HuH-7 (cell line): ENCODE data around the gene FRMPD4.
"Not testable (repeated sequence)": the region's sequence is repeated elsewhere in the genome, so short reads cannot be mapped to it uniquely, and the experiment has no call there.

Experiments
- DNase-seq: peaks from one replicate; pipeline ENCODE4 v3.0.0; 2011; ENCODE audit warnings: low spot score

Gene FRMPD4

DNA sequence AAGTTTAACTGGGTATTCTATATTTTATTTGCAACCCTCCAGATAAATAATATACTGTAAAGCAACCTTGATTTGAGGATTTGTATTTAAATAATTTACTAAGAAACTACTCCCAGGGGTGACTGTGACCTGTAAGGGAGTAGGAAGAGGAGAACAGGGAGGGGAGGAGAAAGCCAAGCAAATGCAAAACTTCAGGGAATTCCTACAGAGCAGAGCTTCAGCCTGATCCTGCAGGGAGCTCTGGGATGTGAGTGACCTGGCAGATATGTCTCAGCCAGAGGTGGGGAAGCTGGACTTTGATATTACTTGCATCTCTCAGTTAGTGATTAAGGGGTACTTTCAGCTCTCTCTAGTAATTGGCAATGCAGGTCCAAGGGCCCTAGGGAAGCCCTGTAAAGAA is 302.0 kb downstream of the FRMPD4 start:
- DNase-seq = no peak

DNA sequence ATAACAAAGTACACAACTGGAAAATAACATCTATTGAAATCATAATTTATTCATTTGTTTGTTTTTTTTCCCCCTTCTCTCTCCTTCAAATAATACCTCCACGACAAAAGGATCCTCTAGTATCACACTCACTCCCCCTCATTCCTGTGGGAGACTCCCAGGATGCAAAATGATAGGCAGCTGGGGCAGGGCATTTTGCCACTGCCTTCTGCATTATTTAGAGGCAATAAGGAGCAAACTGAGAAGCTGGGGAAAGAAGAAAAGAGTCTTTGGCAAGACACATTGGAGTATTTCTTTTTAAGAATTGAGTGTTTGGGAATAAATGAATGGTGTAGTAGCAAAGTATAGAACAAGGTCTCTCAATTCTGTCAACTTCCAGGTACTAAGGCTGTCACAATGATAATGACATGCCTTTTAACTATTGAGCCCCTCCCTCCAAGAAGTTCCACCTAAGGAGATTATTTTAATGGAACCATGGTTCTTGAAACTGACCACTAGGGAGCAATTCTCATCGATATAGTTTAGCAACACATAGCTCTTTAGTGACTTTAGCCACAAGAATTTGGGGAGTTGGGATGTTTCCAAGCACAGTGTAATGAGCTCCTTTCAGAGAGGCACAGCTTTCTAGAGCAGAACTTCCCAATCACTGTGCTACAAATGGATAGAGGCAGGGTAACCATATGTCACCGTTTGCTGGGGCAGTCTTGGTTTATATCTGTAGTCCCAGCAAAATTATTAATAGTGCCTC is 303.3 kb downstream of the FRMPD4 start:
- DNase-seq = no peak

DNA sequence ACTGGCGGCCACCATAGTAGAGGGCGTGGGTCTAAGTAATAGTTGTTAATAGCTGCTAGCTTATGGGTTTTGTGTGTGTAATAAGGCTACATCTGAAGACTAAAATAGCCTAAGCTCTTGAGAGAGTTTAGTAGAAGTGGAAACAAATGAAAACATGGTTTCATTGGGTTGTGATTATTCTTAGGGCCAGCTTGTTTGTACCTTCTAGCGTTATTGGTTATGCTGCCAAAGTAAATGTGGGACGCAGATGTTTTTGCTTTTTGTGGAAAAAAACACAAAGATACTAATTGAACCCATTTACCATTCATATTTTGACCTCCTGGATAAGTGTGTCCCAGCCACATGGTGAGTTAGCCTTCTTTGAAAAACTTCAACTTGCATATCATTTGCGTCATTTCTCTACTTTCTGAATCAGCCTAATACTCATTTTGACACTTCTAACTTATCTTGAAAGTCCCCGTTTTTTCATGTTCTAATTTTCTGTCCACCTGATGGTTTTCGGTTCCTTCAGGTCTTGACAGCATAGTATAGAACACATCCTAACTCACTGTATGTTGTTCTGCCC is 305.3 kb downstream of the FRMPD4 start:
- DNase-seq = no peak

DNA sequence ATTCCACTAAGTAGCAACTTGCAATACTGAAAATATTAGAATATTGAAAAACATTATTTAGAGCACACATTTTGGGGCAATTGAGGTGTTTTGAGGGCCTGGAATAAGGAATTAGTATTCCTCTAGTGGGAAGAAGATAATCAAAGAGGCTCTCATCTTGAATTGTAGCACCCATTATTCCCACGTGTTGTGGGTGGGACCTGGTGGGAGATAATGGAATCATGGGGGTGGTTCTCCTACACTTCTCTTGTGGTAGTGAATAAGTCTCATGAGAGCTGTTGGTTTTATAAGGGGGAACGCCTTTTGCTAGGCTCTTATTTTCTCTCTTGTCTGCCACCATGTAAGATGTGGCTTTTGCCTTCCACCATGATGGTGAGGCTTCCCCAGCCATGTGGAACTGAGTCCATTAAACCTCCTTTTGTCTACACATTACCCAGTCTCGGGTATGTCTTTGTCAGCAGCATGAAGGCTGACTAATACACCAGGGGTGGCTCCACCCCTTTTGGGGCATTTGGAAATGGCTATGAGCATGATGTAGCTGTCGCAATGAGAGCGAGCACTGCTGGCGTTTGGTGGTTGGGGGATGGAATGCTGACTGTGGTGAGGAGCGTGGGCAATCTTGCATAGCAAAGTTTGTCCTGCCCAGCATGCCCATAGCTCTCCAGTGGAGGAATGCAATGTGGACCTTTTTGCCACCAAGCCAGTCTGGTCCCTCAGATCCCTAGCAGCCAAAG is 308.2 kb downstream of the FRMPD4 start:
- DNase-seq = no peak

DNA sequence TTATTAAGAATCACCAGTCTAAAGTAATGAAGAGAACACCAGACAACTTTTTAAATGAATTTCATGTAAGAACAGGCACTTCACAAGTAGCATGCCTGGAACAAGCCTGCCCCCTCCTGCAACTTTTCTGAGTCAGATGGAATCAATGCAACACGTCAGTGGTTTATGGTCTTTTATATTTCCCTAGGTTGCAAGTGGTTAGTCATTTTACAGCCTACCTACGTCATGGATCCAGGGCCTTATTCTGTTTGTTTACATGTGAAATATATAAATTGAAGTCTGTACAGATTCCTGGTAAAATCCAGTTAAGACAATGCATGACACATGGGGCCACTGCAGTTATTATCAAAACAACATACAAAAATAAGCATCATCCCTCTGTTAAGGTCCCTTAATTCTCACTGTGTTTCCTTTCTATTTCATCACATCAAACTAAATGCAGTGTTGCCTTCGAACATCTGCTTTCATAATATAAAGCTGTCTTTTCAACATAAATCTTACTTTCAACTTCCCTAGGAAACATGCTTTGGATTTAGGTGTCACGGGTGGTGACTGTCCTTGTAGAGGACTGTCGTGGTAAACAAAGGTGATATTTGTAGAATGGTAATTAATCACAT is 309.3 kb downstream of the FRMPD4 start:
- DNase-seq = no peak

DNA sequence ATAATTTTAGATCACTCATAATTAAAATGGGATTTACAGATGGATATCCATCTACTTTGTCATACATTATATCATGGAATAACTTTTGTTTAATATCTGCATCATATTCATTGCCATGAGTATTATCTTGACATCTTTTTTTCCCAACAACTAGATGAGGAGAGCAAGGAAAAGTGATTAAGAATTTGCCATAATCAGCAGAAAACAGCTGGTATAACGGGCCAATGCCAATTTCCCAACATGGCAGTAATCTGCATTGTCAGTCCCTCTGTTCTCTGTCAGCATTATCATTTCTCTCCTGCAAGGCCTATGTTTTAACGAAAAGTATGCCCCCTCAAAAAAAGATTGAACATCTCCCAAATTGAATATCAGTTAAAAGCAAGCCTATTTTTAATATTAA is 314.0 kb downstream of the FRMPD4 start:
- DNase-seq = no peak

DNA sequence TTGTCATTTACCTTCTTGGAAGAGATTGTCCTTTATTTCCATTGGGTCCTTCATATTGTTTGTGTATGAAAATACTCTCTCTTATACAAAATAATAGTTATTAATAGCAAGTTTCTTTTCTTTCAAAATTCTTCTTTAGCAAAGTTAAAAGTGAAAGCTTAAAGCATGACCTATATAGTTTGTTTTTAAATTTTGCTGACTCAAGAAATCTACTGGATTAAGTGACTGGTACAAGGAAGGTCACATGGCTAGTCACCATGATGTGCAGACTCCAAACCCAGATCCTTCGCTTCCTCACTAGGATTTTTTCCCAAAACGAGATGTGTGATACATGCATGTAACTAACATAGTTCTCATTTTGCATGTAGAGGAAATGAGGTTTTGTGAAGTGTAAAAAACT is 322.7 kb downstream of the FRMPD4 start:
- no peak for DNase-seq

DNA sequence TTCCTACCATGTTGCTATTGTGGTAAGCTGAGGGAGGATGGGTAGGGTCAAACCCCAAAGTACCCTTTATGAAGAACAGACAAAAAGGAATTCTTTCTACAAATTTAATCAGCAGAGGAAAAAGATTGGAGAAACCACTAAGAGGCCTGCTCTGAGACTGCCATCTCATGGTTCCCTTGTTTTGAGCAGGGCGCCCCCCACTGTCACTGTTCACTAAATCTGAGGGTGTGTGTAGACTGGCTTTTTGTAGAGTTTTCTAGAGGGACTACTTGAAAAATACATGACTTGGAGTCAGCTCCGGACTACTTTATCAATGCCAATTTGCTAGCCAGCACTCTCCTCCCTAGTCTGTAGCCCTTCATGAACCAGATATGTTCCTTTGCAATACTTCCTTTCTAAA is 324.8 kb downstream of the FRMPD4 start:
- no peak for DNase-seq

DNA sequence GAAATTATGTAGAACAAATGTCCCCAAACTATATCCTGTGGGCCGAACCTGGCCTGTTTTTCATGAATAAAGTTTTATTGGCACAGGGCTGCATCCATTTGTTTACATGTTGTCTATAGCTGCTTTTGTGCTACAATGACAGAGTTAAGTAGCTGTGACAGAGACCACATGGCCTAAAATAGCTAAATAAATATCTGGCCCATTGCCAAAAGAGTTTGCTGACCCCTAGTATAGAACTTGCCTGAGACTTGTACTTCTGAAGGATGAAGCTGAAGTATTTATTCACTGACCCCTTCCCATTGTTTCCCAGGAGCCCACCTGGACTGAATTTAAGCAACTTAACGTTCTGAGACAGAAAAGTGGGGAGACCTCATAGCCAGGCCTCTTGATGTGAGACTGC is 325.6 kb downstream of the FRMPD4 start:
- no peak for DNase-seq

DNA sequence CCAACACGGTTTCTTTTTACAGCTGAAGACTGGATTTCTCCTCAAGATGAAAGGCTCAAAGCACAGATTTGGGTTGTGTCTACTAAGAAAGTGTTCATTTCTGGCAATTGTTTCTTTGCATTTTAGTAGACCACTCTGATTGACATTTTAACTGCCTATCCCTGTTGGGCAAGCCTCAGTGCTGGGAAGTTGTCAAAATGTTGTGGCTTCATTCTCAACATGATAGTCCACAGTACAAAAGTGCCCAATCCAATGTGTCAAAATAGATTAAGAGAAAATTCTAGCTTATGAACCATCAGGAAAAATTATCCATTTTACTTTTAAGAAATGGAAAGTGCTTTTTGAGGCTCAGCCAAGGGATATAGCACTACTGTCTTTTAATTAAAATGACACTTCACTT is 329.0 kb downstream of the FRMPD4 start:
- DNase-seq = no peak

DNA sequence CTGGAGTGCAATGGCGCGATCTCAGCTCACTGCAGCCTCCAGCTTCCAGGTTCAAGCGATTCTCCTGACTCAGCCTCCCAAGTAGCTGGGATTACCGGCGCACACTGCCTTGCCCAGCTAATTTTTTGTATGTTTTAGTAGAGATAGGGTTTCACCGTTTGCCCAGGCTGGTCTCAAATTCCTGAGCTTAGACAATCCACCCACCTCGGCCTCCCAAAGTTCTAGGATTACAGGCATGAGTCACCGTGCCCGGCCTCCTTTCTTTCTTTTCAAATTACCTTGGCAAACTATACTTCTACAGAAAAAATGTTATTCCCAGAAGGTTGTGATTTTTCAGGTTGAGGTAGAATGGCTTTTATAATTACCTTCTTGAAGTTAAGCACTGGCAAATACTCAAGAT is 331.0 kb downstream of the FRMPD4 start:
- DNase-seq = no peak

DNA sequence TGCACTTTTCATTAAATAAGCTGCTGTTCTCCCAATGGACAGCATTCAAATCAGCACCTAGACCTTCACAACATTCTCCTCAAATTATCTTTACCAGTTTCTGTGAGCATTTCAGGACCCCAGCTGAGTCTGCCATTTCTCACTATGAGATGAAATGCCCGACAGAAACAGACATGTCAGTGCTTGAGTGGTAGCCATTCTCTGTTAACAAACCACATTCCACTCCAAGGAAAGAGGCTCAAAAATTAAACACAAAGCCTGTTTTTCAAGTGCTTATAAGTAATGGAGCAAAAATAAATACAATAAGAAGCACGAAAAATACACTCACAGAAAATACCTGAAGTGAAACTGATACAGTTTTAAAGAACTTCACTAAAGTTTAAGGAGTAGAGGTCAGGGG is 332.8 kb downstream of the FRMPD4 start:
- no peak for DNase-seq

DNA sequence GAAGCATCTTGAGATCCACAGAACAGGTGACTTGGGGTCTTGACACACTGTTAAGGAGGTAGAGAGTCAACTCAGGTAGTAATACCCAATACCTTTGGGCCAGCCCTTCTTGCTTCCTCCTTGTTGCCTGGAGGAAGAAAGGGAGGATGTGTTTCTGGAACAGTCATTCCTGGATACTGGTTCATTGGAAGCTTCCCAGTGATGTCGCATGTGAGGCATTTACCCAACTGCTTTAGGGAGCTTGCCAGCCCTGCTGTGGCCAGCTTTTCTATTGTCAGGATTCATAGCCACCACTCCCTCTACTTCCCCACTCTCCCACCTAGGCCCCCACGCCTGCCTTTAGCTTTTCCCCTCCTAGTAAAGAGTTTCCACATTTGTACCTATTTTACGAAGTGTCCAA is 342.7 kb downstream of the FRMPD4 start:
- DNase-seq = no peak

DNA sequence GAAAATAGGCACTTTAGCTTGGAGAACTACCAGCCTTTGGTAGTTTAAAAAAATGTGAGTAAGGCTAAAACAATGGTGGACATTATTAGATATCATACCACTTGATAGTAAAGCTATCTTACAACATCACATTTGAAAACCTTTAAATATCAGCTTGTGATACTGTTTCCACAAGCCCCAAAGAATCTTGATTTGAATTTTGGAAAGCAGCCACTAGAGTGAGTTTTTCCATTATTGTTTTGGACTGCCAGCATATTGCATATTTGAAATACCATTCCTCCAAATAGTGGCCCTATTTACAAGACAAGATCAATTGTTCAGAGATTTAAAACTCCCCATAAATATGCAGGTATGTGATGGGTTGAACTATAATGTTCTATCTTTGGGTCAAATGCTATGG is 349.9 kb downstream of the FRMPD4 start:
- DNase-seq = no peak

DNA sequence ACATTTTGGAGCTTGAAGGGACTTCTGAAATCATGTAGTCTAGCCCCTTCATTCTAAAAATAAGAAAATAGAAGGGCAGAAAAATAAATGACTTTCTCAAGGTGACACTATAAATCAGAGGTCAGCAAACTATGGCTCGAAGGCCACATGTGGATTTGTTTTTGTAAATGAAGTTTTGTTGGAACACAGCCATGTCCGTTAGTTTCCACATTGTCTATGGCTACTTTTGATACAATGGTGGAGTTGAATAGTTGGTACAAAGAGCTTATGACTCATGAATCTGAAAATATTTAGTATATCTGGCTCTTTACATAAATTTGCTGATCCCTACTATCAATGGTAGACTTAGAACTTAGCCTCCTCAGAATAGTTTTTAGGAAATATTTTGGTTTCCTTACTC is 350.5 kb downstream of the FRMPD4 start:
- DNase-seq = no peak

DNA sequence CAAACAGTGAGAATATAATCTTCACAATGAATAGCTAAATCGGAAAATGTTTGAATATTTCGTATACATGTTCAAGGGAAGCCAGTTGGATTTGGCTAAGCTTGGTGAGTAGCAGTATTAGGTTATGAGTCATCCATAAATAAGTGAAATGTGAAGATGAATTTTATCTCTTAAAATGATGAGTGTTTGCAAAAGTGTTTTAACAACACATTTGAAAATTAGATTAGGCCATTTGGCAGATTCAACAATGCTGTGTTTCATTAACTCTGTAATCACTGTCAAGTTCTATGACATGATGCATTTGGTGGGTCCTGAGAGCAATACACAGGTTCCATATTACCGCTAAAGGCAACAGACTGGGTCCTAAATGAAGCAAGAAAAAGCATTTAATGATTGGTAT is 351.1 kb downstream of the FRMPD4 start:
- DNase-seq = no peak

DNA sequence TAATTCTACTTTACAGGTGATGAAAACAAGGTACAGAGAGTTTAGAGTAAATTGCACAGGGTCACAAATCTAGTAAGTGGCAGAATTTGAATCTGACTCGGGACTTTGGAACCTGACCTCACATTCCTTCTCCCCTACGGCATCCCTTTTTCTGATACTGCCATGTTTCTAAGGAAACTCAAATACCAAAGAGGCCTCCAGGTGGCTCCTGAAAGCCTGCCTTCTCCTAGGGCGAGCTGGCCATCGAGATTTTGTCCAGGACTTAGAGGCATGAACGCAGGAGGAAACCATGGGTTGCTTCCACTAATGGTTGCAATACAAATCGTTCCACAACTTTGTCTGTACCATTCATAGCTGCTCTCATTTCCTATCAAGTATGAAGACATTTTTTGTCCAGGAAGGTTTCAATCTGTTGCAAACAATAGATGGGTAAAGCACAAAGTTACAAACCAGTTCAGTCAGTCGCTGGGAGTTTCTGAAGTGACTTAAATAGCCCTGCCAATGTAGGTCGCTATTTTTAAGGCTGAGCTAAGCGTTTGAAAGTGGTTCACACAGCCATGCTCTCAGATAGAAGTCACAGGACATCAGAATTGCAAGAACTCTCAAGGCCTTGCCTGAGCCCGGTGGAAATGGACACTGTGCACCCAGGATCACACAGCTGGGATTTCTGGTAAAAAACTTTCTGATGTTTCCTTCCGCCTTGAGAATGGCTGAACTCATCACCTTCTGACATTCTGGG is 356.3 kb downstream of the FRMPD4 start:
- no peak for DNase-seq

DNA sequence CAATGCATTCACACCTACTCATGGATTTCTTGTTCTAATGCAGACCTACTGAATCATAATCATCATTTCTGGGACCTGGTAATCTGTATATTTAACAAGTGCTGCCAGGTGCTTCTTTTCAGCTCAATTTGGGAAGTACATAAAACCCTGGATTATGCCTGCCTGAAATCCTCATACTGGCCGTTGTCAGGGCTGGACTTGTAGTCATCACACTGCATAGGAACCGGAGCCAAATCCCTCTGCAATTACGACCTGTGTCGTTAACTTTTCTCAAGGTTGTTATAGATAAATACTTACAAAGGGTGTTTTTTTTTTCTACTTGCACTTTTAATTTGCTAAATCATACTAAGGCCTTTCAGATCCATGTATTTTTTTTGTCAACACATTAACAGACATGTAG is 358.1 kb downstream of the FRMPD4 start:
- DNase-seq = no peak

DNA sequence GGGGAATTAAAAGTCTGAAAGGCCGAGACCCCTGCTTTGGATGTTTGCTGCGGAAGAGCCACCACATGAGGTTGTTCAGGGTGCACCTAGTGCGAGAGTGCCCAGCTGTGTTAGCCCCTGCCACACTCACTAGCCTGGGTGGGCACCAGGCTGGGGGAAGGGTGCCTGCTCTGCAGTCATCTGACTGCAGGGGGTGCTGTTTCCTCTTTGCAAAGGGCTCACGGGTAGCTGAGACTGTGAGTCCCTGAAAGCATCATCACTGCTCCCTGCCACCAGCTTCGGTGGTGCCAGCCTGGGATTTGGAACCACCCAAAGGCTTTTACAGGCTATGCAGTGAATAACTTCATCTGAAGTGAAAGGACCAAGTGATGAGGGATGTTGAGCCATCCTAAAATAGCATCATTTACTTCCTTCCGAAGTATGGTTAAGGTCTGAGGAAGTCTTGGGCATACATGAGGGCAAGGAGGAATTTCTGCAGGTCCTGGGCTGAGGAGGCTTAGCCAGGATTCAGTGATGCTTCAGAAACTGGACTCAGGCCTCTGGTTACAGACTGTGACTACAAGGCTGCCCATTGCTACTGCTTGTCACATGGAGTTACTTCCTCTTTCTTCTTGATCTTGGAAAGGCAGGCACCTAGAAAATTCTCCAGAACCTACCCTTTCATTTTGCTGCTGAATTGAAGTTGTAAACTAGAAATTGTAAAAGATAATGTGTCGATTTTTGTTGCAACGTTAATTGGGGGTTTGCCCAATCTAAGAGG is 359.7 kb downstream of the FRMPD4 start:
- DNase-seq = peak; percentile 3

DNA sequence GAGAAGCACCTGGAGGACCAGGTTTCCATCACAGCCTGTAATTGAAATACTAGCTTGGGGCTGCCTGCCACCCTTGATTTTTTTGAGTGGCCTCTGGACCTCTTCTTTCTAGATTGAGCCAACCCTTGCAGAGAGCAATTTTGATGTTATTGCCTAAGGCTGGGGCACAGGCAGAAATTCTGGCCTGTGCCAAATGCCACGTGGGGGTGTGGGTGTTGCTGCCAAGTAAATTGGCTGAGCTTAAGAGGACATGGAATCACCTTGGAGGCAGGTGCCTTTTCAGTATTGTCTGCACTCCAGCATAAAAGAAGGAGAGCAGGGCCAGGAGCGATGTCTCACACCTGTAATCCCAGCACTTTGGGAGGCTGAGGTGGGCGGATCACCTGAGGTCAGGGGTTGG is 366.9 kb downstream of the FRMPD4 start:
- DNase-seq = no peak

DNA sequence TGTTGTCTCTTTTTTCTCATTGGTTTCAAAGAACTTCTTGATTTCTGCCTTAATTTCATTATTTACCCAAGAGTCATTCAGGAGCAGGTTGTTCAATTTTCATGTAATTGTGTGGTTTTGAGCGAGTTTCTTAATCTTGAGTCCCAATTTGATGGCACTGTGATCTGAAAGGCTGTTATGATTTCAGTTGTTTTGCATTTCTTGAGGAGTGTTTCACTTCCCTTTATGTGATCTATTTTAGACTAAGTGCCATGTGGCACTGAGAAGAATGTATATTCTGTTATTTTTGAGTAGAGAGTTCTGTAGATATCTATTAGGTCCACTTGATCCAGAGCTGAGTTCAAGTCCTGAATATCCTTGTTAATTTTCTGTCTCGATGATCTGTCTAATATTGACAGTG is 377.1 kb downstream of the FRMPD4 start:
- not testable (repeated sequence) for DNase-seq

DNA sequence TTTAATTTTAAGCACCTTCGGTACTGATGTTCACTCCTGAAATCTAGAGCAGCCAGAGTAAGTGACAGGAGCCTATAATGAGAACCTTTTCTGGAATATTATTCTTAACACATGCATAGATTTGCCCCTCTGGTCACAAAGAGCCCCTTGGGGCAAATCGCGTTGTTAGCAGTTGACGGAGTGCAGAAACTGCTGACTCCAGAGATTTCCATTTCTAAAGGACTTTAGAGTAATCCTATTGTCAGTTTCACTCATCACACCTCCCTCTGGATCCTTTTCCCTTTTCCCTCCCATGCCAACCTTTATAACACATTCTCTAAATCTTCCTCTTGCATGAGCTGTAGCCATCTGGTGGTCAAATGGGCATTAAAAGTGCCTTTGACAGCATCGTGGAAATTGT is 388.0 kb downstream of the FRMPD4 start:
- DNase-seq = no peak
